Fibroblast of lung (primary cell): ENCODE data around the gene LAYN. TPM values are rescaled to one million over a fixed set of nuclear protein-coding genes. Genes with fewer than 3 reads are reported as not detected.

ENCODE experiments used
- DNase-seq, 2 donors: peaks; one replicate each; pipeline versions ENCODE4 v3.0.0 to v3.0.0-alpha.2; 2010; ENCODE audit warnings: low read depth in 2 of 2
- H2AFZ ChIP-seq: 2 replicates; pipeline ENCODE4 v1.5.1; 2012; ENCODE audit warnings: low read length, control low read depth, inconsistent platforms
- H3K27ac ChIP-seq: 2 replicates; pipeline ENCODE4 v1.5.1; 2011; ENCODE audit warnings: low read length, control low read depth; ENCODE audit not compliant: insufficient read depth
- H3K27me3 ChIP-seq: 2 replicates; pipeline ENCODE4 v1.5.1; 2011; ENCODE audit warnings: mild to moderate bottlenecking, low read length; ENCODE audit not compliant: control insufficient read depth, insufficient read depth
- H3K36me3 ChIP-seq: 2 replicates; pipeline ENCODE4 v1.5.1; 2011; ENCODE audit warnings: low read length; ENCODE audit not compliant: control insufficient read depth, insufficient read depth
- H3K4me1 ChIP-seq: 2 replicates; pipeline ENCODE4 v1.5.1; 2011; ENCODE audit warnings: low read length; ENCODE audit not compliant: control insufficient read depth, insufficient read depth; ENCODE audit errors: extremely low read depth
- H3K4me2 ChIP-seq: 2 replicates; pipeline ENCODE4 v1.5.1; 2011; ENCODE audit warnings: low read length, control low read depth; ENCODE audit not compliant: insufficient read depth; ENCODE audit errors: extremely low read depth
- H3K4me3 ChIP-seq, 4 experiments: fragments of 200-600 bp in 1 of 4; sonication (generic) in 1 of 4; replicated peaks in 1 of 4; 2 replicates each; pipeline ENCODE4 v1.5.1; 2011 to 2016; ENCODE audit warnings: low read length in 4 of 4, low read depth in 3 of 4, mild to moderate bottlenecking in 3 of 4, control low read depth in 2 of 4, inconsistent platforms in 1 of 4, mixed read lengths in 1 of 4; ENCODE audit not compliant: insufficient read depth in 1 of 4; ENCODE audit errors: control extremely low read depth in 1 of 4
- H3K79me2 ChIP-seq: 2 replicates; pipeline ENCODE4 v1.5.1; 2012; ENCODE audit warnings: mild to moderate bottlenecking, low read length, inconsistent platforms; ENCODE audit not compliant: control insufficient read depth, insufficient read depth
- H3K9ac ChIP-seq: 2 replicates; pipeline ENCODE4 v1.5.1; 2011; ENCODE audit warnings: mild to moderate bottlenecking, low read length, control low read depth; ENCODE audit not compliant: insufficient read depth
- H3K9me3 ChIP-seq: 2 replicates; pipeline ENCODE4 v1.5.1; 2012; ENCODE audit warnings: low read depth, low read length; ENCODE audit not compliant: control insufficient read depth, insufficient read depth
- H4K20me1 ChIP-seq: 2 replicates; pipeline ENCODE4 v1.5.1; 2011; ENCODE audit warnings: low read length; ENCODE audit not compliant: control insufficient read depth, insufficient read depth; ENCODE audit errors: extremely low read depth
- CTCF ChIP-seq, 2 donors: IDR thresholded peaks in 1 of 2; conservative IDR thresholded peaks in 1 of 2; 1 replicate in 1 of 2; 2 replicates in 1 of 2; pipeline ENCODE4 v1.5.1; 2011 to 2012; ENCODE audit warnings: low read length in 2 of 2, control low read depth in 1 of 2, inconsistent platforms in 1 of 2, low read depth in 1 of 2, mild to moderate bottlenecking in 1 of 2
- EZH2 ChIP-seq: IDR thresholded peaks from 2 replicates; pipeline ENCODE4 v1.5.1; 2012; ENCODE audit warnings: low read length, control low read depth, mild to moderate bottlenecking; ENCODE audit errors: missing control alignments
- polyA plus RNA-seq, 2 donors: library from polyadenylated mRNA; depleted of rRNA in 1 of 2; stranded (reverse) in 1 of 2; unstranded in 1 of 2; fragments of >200 nt; gene quantifications; 2 replicates each; pipeline ENCODE4 v1.2.1, GENCODE V29; 2011 to 2012; ENCODE audit warnings: missing spikeins in 1 of 2
- total RNA-seq: library from RNA; depleted of rRNA; stranded (reverse); fragments of >200 nt; gene quantifications from 2 replicates; pipeline ENCODE4 v1.2.1, GENCODE V29; 2014

Gene LAYN
- total and polyA plus RNA-seq, 2 donors (not counting 1 experiment from before 2014, with no cell fraction given), result 117 to 140 TPM

DNA sequence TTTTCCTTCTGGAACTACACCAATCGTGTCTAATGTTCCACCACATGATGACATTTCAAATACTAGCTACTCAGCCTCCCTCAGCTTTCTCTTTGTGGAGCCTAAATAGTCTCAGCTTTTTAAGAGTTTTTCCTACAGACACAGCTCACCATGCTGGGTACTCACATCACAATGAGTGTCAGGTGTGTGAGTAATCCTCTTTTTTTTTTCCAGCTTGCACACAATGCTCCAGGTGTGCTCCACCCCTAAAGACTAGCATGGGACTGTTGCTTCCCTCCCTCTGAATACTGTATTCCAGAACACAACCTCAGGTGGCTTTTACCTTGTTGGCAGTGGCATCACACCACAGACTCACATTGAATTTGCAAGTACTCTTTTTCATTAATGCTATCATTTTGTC, 40.0 kb upstream of the LAYN start:
- H4K20me1 ChIP-seq, result no peaks in the 10 kb centered on the region
- no peaks in the 10 kb centered on the region for H3K4me1 ChIP-seq
- H3K36me3 ChIP-seq, result no peaks in the 10 kb centered on the region
- H3K27me3 ChIP-seq, result peaks cover 3% of the 10 kb centered on the region
- TF ChIP-seq CTCF (conservative IDR thresholded peaks at IDR 0.05 in 1 of 2, IDR thresholded peaks at IDR 0.05 in 1 of 2; ENCODE audit: low read depth in 1 of 2, low read length in 2 of 2) (no peak), EZH2 (no peak)
- H3K4me3 ChIP-seq, result no peak overlapping the region
- no peak overlapping the region for H2AFZ ChIP-seq
- no peak overlapping the region for H3K4me2 ChIP-seq
- H3K27ac ChIP-seq, result no peak overlapping the region
- no peak overlapping the region for H3K9ac ChIP-seq
- H3K79me2 ChIP-seq, result no peaks in the 10 kb centered on the region
- no peaks in the 10 kb centered on the region for H3K9me3 ChIP-seq
- DNase-seq, result no peak

- no peaks in the 10 kb centered on the region for H3K36me3 ChIP-seq
- TF ChIP-seq EZH2, result no peak
- TF ChIP-seq CTCF (conservative IDR thresholded peaks at IDR 0.05 in 1 of 2, IDR thresholded peaks at IDR 0.05 in 1 of 2; ENCODE audit: low read depth in 1 of 2, low read length in 2 of 2), result no peak
- no peak overlapping the region for H3K4me2 ChIP-seq
- DNase-seq, result no peak
- H4K20me1 ChIP-seq, result no peaks in the 10 kb centered on the region
- H3K9ac ChIP-seq, result no peak overlapping the region
- H3K27me3 ChIP-seq, result peaks cover 3% of the 10 kb centered on the region
- no peak overlapping the region for H3K4me3 ChIP-seq
- no peak overlapping the region for H3K27ac ChIP-seq
- no peaks in the 10 kb centered on the region for H3K4me1 ChIP-seq
- no peaks in the 10 kb centered on the region for H3K79me2 ChIP-seq
- H2AFZ ChIP-seq, result no peak overlapping the region
- H3K9me3 ChIP-seq, result no peaks in the 10 kb centered on the region
These were observed 37.9 kb upstream of the LAYN start for GRCh38 chr11:111502611-111503010.

DNA sequence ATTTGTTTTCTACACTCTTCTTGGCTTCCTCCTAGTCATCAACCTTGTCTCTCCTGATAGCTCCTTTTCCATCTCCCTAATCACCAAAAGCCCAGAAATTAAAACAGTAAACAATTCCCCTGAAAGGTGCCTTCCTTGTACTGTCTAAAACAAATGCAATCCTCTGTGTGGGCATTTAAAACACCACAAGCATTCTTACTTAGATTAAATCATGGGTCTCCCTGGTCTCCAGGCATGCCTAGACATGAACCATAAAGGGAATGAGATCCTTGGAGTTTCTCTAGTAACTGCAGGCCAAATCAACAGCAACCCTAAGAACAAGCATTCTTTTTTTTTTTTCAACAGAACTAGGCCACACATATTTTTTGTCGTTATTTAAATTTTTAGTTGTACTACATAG, 30.2 kb upstream of the LAYN start:
- no peak overlapping the region for H3K27ac ChIP-seq
- DNase-seq, result peak in 1 of 2 donors; percentile 38

More for the DNA sequence above, 30.2 kb upstream of the LAYN start:
- H3K79me2 ChIP-seq, result no peaks in the 10 kb centered on the region
- H4K20me1 ChIP-seq, result no peaks in the 10 kb centered on the region
- H3K27me3 ChIP-seq, result no peaks in the 10 kb centered on the region
- H2AFZ ChIP-seq, result no peak overlapping the region
- no peak overlapping the region for H3K4me3 ChIP-seq
- no peaks in the 10 kb centered on the region for H3K36me3 ChIP-seq
- no peak overlapping the region for H3K9ac ChIP-seq
- no peak for TF ChIP-seq CTCF (conservative IDR thresholded peaks at IDR 0.05 in 1 of 2, IDR thresholded peaks at IDR 0.05 in 1 of 2; ENCODE audit: low read depth in 1 of 2, low read length in 2 of 2)
- TF ChIP-seq EZH2, result no peak
- H3K4me1 ChIP-seq, result no peaks in the 10 kb centered on the region
- no peaks in the 10 kb centered on the region for H3K9me3 ChIP-seq
- H3K4me2 ChIP-seq, result no peak overlapping the region
